Cardiac fibroblast (primary cell): ENCODE results near the gene USP1.

ENCODE experiments used
- DNase-seq, 2 donors: peaks; one replicate each; pipeline versions ENCODE4 v3.0.0 to v3.0.0-alpha.2; 2010; ENCODE audit warnings: low read depth in 2 of 2
- H3K4me3 ChIP-seq, 2 donors: replicated peaks in 1 of 2; 1 replicate in 1 of 2; 2 replicates in 1 of 2; pipeline ENCODE4 v1.5.1; 2011; ENCODE audit warnings: low read depth in 2 of 2, low read length in 2 of 2, mild to moderate bottlenecking in 2 of 2, moderate library complexity in 1 of 2
- TF ChIP-seq, protein P1 (sequence below): IDR thresholded peaks from one replicate; pipeline ENCODE4 v1.5.1; 2011; ENCODE audit warnings: low read depth, mild to moderate bottlenecking, low read length, inconsistent platforms

USP1 gene

GRCh38 chr1:62435231-62436038 lies 1.4 kb upstream of the USP1 start:
- peak overlapping the region; percentile 89 to 93 for H3K4me3 ChIP-seq
- TF ChIP-seq, protein P1, sequence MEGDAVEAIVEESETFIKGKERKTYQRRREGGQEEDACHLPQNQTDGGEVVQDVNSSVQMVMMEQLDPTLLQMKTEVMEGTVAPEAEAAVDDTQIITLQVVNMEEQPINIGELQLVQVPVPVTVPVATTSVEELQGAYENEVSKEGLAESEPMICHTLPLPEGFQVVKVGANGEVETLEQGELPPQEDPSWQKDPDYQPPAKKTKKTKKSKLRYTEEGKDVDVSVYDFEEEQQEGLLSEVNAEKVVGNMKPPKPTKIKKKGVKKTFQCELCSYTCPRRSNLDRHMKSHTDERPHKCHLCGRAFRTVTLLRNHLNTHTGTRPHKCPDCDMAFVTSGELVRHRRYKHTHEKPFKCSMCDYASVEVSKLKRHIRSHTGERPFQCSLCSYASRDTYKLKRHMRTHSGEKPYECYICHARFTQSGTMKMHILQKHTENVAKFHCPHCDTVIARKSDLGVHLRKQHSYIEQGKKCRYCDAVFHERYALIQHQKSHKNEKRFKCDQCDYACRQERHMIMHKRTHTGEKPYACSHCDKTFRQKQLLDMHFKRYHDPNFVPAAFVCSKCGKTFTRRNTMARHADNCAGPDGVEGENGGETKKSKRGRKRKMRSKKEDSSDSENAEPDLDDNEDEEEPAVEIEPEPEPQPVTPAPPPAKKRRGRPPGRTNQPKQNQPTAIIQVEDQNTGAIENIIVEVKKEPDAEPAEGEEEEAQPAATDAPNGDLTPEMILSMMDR: no peak
- DNase-seq: no peak

DNA sequence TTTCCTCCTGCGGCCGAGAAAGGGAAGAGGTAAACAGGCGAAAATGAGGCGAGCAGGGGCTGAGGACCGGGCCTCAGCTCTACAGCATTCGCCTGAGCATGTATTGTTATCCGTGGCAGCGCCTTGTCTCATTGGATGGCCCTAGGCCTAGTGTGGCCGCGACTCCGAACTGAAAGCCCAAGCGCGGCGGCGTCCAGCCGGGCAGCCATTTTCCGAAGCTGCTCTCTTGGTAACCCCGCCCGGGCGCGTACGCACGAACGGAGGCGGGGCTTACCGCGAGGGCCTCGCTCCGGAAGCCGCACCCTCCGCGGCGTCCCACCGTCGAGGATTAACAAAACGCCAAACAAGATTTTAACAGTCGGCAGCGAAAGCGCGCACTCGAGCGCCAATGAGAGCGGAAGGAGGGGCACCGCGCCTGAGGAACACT lies 797 bp upstream of the USP1 start:
- TF ChIP-seq, protein P1: no peak
- no peak for DNase-seq

GRCh38 chr1:62437273-62437940 lies 558 bp downstream of the USP1 start:
- peak overlapping the region; percentile 89 to 93 for H3K4me3 ChIP-seq
- TF ChIP-seq, protein P1: no peak
- DNase-seq: peak; percentile 16 to 24

More for the DNA sequence above, 797 bp upstream of the USP1 start:
- H3K4me3 ChIP-seq: peak overlapping the region; percentile 89 to 93

- peak; percentile 8 to 10 for DNase-seq
- peak overlapping the region; percentile 89 to 93 for H3K4me3 ChIP-seq
- TF ChIP-seq, protein P1: no peak
These were observed 1.3 kb downstream of the USP1 start for GRCh38 chr1:62438163-62438562.

DNA sequence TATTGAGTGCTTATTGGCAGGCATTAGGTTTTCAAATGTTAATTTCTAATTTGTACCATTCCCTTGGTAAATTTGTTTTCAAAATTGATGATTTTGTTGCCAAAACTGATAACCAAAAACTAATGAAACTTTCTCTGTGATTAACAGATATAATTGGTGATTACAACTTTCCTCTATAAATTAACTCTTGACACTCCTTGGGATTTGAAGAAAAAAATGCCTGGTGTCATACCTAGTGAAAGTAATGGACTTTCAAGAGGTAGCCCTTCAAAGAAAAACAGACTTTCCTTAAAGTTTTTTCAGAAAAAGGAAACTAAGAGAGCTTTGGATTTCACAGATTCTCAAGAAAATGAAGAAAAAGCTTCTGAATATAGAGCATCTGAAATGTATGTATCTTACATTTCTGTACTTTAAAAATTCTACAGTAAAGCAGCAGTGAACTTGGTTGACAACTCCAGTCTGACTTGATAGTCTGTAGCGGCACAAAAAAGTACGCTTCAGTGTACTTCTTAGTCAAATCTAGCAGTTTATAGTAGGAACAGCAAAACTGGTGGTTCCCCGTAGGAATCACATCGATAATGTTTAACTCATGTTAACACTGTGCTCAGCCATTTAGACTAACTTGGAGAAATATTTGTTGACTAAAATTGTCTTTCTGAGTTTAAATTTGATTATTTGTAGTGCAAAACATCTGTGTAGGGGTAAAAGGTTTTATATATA lies 3.0 kb downstream of the USP1 start:
- DNase-seq: peak in 1 of 2 donors; percentile 19
- no peak overlapping the region for H3K4me3 ChIP-seq
- TF ChIP-seq, protein P1: no peak

DNA sequence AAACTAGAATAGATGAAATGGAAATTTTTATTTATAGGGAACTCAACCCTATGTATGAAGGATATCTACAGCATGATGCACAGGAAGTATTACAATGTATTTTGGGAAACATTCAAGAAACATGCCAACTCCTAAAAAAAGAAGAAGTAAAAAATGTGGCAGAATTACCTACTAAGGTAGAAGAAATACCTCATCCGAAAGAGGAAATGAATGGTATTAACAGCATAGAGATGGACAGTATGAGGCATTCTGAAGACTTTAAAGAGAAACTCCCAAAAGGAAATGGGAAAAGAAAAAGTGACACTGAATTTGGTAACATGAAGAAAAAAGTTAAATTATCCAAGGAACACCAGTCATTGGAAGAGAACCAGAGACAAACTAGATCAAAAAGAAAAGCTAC lies 7.9 kb downstream of the USP1 start:
- DNase-seq: no peak
- no peak overlapping the region for H3K4me3 ChIP-seq
- TF ChIP-seq, protein P1: no peak
